ENCODE data around the gene CLTC. TPM values are rescaled to one million over a fixed set of nuclear protein-coding genes. Genes with fewer than 3 reads are reported as not detected.

CLTC gene
- total RNA-seq, 2 experiments from 2014 or later: 81.5 to 89.9 TPM

- Mint-ChIP-seq H3K36me3 (ENCODE audit: low read depth) (peaks cover 36% of the 10 kb centered on the region), H3K4me3 (peak overlapping the region; percentile 97), H3K27ac (peak overlapping the region; percentile 98), H3K27me3 (no peaks in the 10 kb centered on the region), H3K4me1 (ENCODE audit: low read depth) (peaks cover 71% of the 10 kb centered on the region), H3K9me3 (no peaks in the 10 kb centered on the region)
- ChIA-PET POLR2A (interaction anchor here (0.6 to 3.7 kb wide), 11 partner anchors 8 to 272 kb away, joined by 3 to 40 read pairs (median 5); partner anchors contain the start of genes DHX40, PTRH2, RPS6KB1 and TUBD1), CTCF (interaction anchor here (0.7 kb wide), 1 partner anchor 85 kb away, joined by 3 read pairs; no protein-coding TSS in a partner anchor)
- Histone ChIP-seq H3K4me3 (ENCODE audit: low read length) (peak overlapping the region; percentile 96), H3K36me3 (ENCODE audit: insufficient read depth, low read length) (no peaks in the 10 kb centered on the region), H3K9me3 (ENCODE audit: control insufficient read depth in 1 of 2, insufficient read depth in 1 of 2, low read length in 2 of 2) (no peaks in the 10 kb centered on the region), H3K27me3 (ENCODE audit: control insufficient read depth in 1 of 2, insufficient read depth in 2 of 2, low read length in 2 of 2) (no peaks in the 10 kb centered on the region), H3K4me1 (ENCODE audit: insufficient read depth, low read length) (peaks cover 32% of the 10 kb centered on the region), H3K27ac (ENCODE audit: low read depth in 1 of 2, low read length in 2 of 2) (peak overlapping the region; percentile 95 to 96)
- TF ChIP-seq CTCF (IDR thresholded peaks at IDR 0.05): no peak
- ATAC-seq (ENCODE audit: poor library complexity) (peak; percentile 5), DNase-seq (peak in 13 of 14 experiments; percentile 12 to 75 (median 36))
- intact Hi-C loops (cut with DNase I, micrococcal nuclease): loop anchor here in 1 of 2 experiments (5.0 to 10.0 kb wide), 3 partner anchors 87 to 1106 kb away; partner anchors contain the start of genes MTMR4, PTRH2, TRIM37 and VMP1
Measured at GRCh38 chr17:59620518-59621259, 994 bp downstream of the CLTC start.

- Mint-ChIP-seq H3K27ac (peak overlapping the region; percentile 98), H3K4me3 (peak overlapping the region; percentile 97), H3K27me3 (no peaks in the 10 kb centered on the region), H3K36me3 (ENCODE audit: low read depth) (peaks cover 36% of the 10 kb centered on the region), H3K9me3 (no peaks in the 10 kb centered on the region), H3K4me1 (ENCODE audit: low read depth) (peaks cover 80% of the 10 kb centered on the region)
- H3K4me1 ChIP-seq (ENCODE audit: insufficient read depth, low read length): peaks cover 33% of the 10 kb centered on the region
- H3K36me3 ChIP-seq (ENCODE audit: insufficient read depth, low read length): no peaks in the 10 kb centered on the region
- H3K27me3 ChIP-seq (ENCODE audit: control insufficient read depth in 1 of 2, insufficient read depth in 2 of 2, low read length in 2 of 2): no peaks in the 10 kb centered on the region
- TF ChIP-seq CTCF (IDR thresholded peaks at IDR 0.05): no peak
- DNase-seq (no peak), ATAC-seq (ENCODE audit: poor library complexity) (no peak)
- H3K4me3 ChIP-seq (ENCODE audit: low read length): no peak overlapping the region
- ChIA-PET POLR2A (interaction anchor here (1.5 to 3.5 kb wide), 2 partner anchors 85 to 271 kb away, joined by 4 to 25 read pairs; partner anchors contain the start of genes PTRH2, RPS6KB1, TUBD1 and VMP1), CTCF (no interaction called here)
- intact Hi-C loops (cut with DNase I, micrococcal nuclease): loop anchor here in 1 of 2 experiments (5.0 to 10.0 kb wide), 3 partner anchors 86 to 1107 kb away; partner anchors contain the start of genes MTMR4, PTRH2, TRIM37 and VMP1
- H3K27ac ChIP-seq (ENCODE audit: low read depth in 1 of 2, low read length in 2 of 2): no peak overlapping the region
- H3K9me3 ChIP-seq (ENCODE audit: control insufficient read depth in 1 of 2, insufficient read depth in 1 of 2, low read length in 2 of 2): no peaks in the 10 kb centered on the region
Measured at GRCh38 chr17:59621771-59622170, 2.1 kb downstream of the CLTC start.

GRCh38 chr17:59623151-59623550, 3.5 kb downstream of the CLTC start:
- no peak for ATAC-seq (ENCODE audit: poor library complexity)
- CTCF ChIA-PET: no interaction called here
- no peaks in the 10 kb centered on the region for H3K27me3 Mint-ChIP-seq
- no peak for TF ChIP-seq CTCF (IDR thresholded peaks at IDR 0.05)
- peak overlapping the region; percentile 97 for H3K4me3 Mint-ChIP-seq
- no peak for DNase-seq
- Histone ChIP-seq H3K27ac (ENCODE audit: low read depth in 1 of 2, low read length in 2 of 2) (no peak overlapping the region), H3K27me3 (ENCODE audit: control insufficient read depth in 1 of 2, insufficient read depth in 2 of 2, low read length in 2 of 2) (no peaks in the 10 kb centered on the region), H3K36me3 (ENCODE audit: insufficient read depth, low read length) (no peaks in the 10 kb centered on the region), H3K9me3 (ENCODE audit: control insufficient read depth in 1 of 2, insufficient read depth in 1 of 2, low read length in 2 of 2) (no peaks in the 10 kb centered on the region), H3K4me3 (ENCODE audit: low read length) (no peak overlapping the region), H3K4me1 (ENCODE audit: insufficient read depth, low read length) (peaks cover 35% of the 10 kb centered on the region)
- H3K36me3 Mint-ChIP-seq (ENCODE audit: low read depth): peaks cover 41% of the 10 kb centered on the region
- H3K4me1 Mint-ChIP-seq (ENCODE audit: low read depth): peaks cover 87% of the 10 kb centered on the region
- H3K27ac Mint-ChIP-seq: peak overlapping the region; percentile 7
- intact Hi-C loops (cut with DNase I, micrococcal nuclease): loop anchor here in 1 of 2 experiments (5.0 to 10.0 kb wide), 3 partner anchors 84 to 1108 kb away; partner anchors contain the start of genes MTMR4, PTRH2, TRIM37 and VMP1
- POLR2A ChIA-PET: interaction anchor here (1.7 kb wide), 1 partner anchor 58 kb away, joined by 5 read pairs; the partner anchor contains the start of gene DHX40
- H3K9me3 Mint-ChIP-seq: no peaks in the 10 kb centered on the region
